ENCODE measurements around the gene TMCO2. TPM values are rescaled to one million over a fixed set of nuclear protein-coding genes. Genes with fewer than 3 reads are reported as not detected.

Gene TMCO2
- total RNA-seq, 1 donor from 2014 or later, result not detected

GRCh38 chr1:40268211-40268610, 20.5 kb downstream of the TMCO2 start:
- Histone ChIP-seq H3K4me3 (ENCODE audit: low read length in 3 of 3) (no peak overlapping the region), H3K27me3 (ENCODE audit: control insufficient read depth in 3 of 3, insufficient read depth in 3 of 3, low read length in 3 of 3) (no peaks in the 10 kb centered on the region), H3K27ac (ENCODE audit: low read depth, low read length) (peak overlapping the region; percentile 84), H3K9me3 (ENCODE audit: control insufficient read depth in 3 of 3, low read length in 3 of 3) (no peaks in the 10 kb centered on the region), H3K4me1 (ENCODE audit: control insufficient read depth in 3 of 3, insufficient read depth in 3 of 3, low read length in 3 of 3) (peaks cover 4 to 13% (median 4%) of the 10 kb centered on the region in 3 donors), H3K9ac (ENCODE audit: low read depth in 1 of 3, low read length in 3 of 3) (peak overlapping the region in 1 of 3 donors; percentile 48), H3K36me3 (ENCODE audit: control insufficient read depth in 3 of 3, insufficient read depth in 3 of 3, low read length in 3 of 3) (peaks cover 12 to 38% (median 24%) of the 10 kb centered on the region in 3 donors)

GRCh38 chr1:40270152-40270834, 22.6 kb downstream of the TMCO2 start:
- Histone ChIP-seq H3K27me3 (ENCODE audit: control insufficient read depth in 3 of 3, insufficient read depth in 3 of 3, low read length in 3 of 3) (no peaks in the 10 kb centered on the region), H3K9ac (ENCODE audit: low read depth in 1 of 3, low read length in 3 of 3) (no peak overlapping the region), H3K9me3 (ENCODE audit: control insufficient read depth in 3 of 3, low read length in 3 of 3) (no peaks in the 10 kb centered on the region), H3K4me3 (ENCODE audit: low read length in 3 of 3) (no peak overlapping the region), H3K4me1 (ENCODE audit: control insufficient read depth in 3 of 3, insufficient read depth in 3 of 3, low read length in 3 of 3) (peaks cover 3 to 10% (median 4%) of the 10 kb centered on the region in 3 donors), H3K36me3 (ENCODE audit: control insufficient read depth in 3 of 3, insufficient read depth in 3 of 3, low read length in 3 of 3) (peaks cover 12 to 50% (median 28%) of the 10 kb centered on the region in 3 donors), H3K27ac (ENCODE audit: low read depth, low read length) (no peak overlapping the region)

GRCh38 chr1:40272653-40273213, 25.0 kb downstream of the TMCO2 start:
- Histone ChIP-seq H3K4me3 (ENCODE audit: low read length in 3 of 3) (no peak overlapping the region), H3K4me1 (ENCODE audit: control insufficient read depth in 3 of 3, insufficient read depth in 3 of 3, low read length in 3 of 3) (peaks cover 6 to 7% (median 7%) of the 10 kb centered on the region in 3 donors), H3K9ac (ENCODE audit: low read depth in 1 of 3, low read length in 3 of 3) (no peak overlapping the region), H3K9me3 (ENCODE audit: control insufficient read depth in 3 of 3, low read length in 3 of 3) (no peaks in the 10 kb centered on the region), H3K36me3 (ENCODE audit: control insufficient read depth in 3 of 3, insufficient read depth in 3 of 3, low read length in 3 of 3) (peaks cover 14 to 52% (median 28%) of the 10 kb centered on the region in 3 donors), H3K27me3 (ENCODE audit: control insufficient read depth in 3 of 3, insufficient read depth in 3 of 3, low read length in 3 of 3) (no peaks in the 10 kb centered on the region), H3K27ac (ENCODE audit: low read depth, low read length) (no peak overlapping the region)

- Histone ChIP-seq H3K4me3 (ENCODE audit: low read length in 3 of 3) (no peak overlapping the region), H3K9me3 (ENCODE audit: control insufficient read depth in 3 of 3, low read length in 3 of 3) (no peaks in the 10 kb centered on the region), H3K4me1 (ENCODE audit: control insufficient read depth in 3 of 3, insufficient read depth in 3 of 3, low read length in 3 of 3) (peaks cover 0 to 7% (median 7%) of the 10 kb centered on the region in 3 donors), H3K27me3 (ENCODE audit: control insufficient read depth in 3 of 3, insufficient read depth in 3 of 3, low read length in 3 of 3) (no peaks in the 10 kb centered on the region), H3K36me3 (ENCODE audit: control insufficient read depth in 3 of 3, insufficient read depth in 3 of 3, low read length in 3 of 3) (peaks cover 14 to 48% (median 28%) of the 10 kb centered on the region in 3 donors), H3K27ac (ENCODE audit: low read depth, low read length) (no peak overlapping the region), H3K9ac (ENCODE audit: low read depth in 1 of 3, low read length in 3 of 3) (no peak overlapping the region)
These were observed 25.9 kb downstream of the TMCO2 start for GRCh38 chr1:40273547-40274166.

- H3K9ac ChIP-seq (ENCODE audit: low read depth in 1 of 3, low read length in 3 of 3), result no peak overlapping the region
- peaks cover 11 to 48% (median 28%) of the 10 kb centered on the region in 3 donors for H3K36me3 ChIP-seq (ENCODE audit: control insufficient read depth in 3 of 3, insufficient read depth in 3 of 3, low read length in 3 of 3)
- H3K9me3 ChIP-seq (ENCODE audit: control insufficient read depth in 3 of 3, low read length in 3 of 3), result no peaks in the 10 kb centered on the region
- H3K4me1 ChIP-seq (ENCODE audit: control insufficient read depth in 3 of 3, insufficient read depth in 3 of 3, low read length in 3 of 3), result peaks cover 0 to 7% (median 7%) of the 10 kb centered on the region in 3 donors
- H3K4me3 ChIP-seq (ENCODE audit: low read length in 3 of 3), result no peak overlapping the region
- H3K27ac ChIP-seq (ENCODE audit: low read depth, low read length), result no peak overlapping the region
- H3K27me3 ChIP-seq (ENCODE audit: control insufficient read depth in 3 of 3, insufficient read depth in 3 of 3, low read length in 3 of 3), result no peaks in the 10 kb centered on the region
These were observed 26.6 kb downstream of the TMCO2 start for GRCh38 chr1:40274331-40274730.

- peaks cover 12 to 41% (median 25%) of the 10 kb centered on the region in 3 donors for H3K36me3 ChIP-seq (ENCODE audit: control insufficient read depth in 3 of 3, insufficient read depth in 3 of 3, low read length in 3 of 3)
These were observed 28.4 kb downstream of the TMCO2 start for GRCh38 chr1:40276122-40276521.

GRCh38 chr1:40281853-40282252, 34.1 kb downstream of the TMCO2 start:
- Histone ChIP-seq H3K9ac (ENCODE audit: low read depth in 1 of 3, low read length in 3 of 3) (no peak overlapping the region), H3K4me1 (ENCODE audit: control insufficient read depth in 3 of 3, insufficient read depth in 3 of 3, low read length in 3 of 3) (no peaks in the 10 kb centered on the region), H3K27ac (ENCODE audit: low read depth, low read length) (no peak overlapping the region), H3K9me3 (ENCODE audit: control insufficient read depth in 3 of 3, low read length in 3 of 3) (no peaks in the 10 kb centered on the region), H3K27me3 (ENCODE audit: control insufficient read depth in 3 of 3, insufficient read depth in 3 of 3, low read length in 3 of 3) (no peaks in the 10 kb centered on the region), H3K4me3 (ENCODE audit: low read length in 3 of 3) (no peak overlapping the region), H3K36me3 (ENCODE audit: control insufficient read depth in 3 of 3, insufficient read depth in 3 of 3, low read length in 3 of 3) (peaks cover 9 to 27% (median 25%) of the 10 kb centered on the region in 3 donors)

More at GRCh38 chr1:40276122-40276521, 28.4 kb downstream of the TMCO2 start:
- H3K27me3 ChIP-seq (ENCODE audit: control insufficient read depth in 3 of 3, insufficient read depth in 3 of 3, low read length in 3 of 3), result no peaks in the 10 kb centered on the region
- H3K4me1 ChIP-seq (ENCODE audit: control insufficient read depth in 3 of 3, insufficient read depth in 3 of 3, low read length in 3 of 3), result peaks cover 0 to 7% (median 7%) of the 10 kb centered on the region in 3 donors
- no peak overlapping the region for H3K4me3 ChIP-seq (ENCODE audit: low read length in 3 of 3)
- no peak overlapping the region for H3K9ac ChIP-seq (ENCODE audit: low read depth in 1 of 3, low read length in 3 of 3)
- H3K27ac ChIP-seq (ENCODE audit: low read depth, low read length), result peak overlapping the region; percentile 33
- H3K9me3 ChIP-seq (ENCODE audit: control insufficient read depth in 3 of 3, low read length in 3 of 3), result no peaks in the 10 kb centered on the region

GRCh38 chr1:40291293-40291692, 43.6 kb downstream of the TMCO2 start:
- no peak overlapping the region for H3K27ac ChIP-seq (ENCODE audit: low read depth, low read length)
- H3K36me3 ChIP-seq (ENCODE audit: control insufficient read depth in 3 of 3, insufficient read depth in 3 of 3, low read length in 3 of 3), result peaks cover 22 to 44% (median 43%) of the 10 kb centered on the region in 3 donors
- H3K9me3 ChIP-seq (ENCODE audit: control insufficient read depth in 3 of 3, low read length in 3 of 3), result no peaks in the 10 kb centered on the region
- H3K4me1 ChIP-seq (ENCODE audit: control insufficient read depth in 3 of 3, insufficient read depth in 3 of 3, low read length in 3 of 3), result no peaks in the 10 kb centered on the region
- H3K4me3 ChIP-seq (ENCODE audit: low read length in 3 of 3), result no peak overlapping the region
- no peak overlapping the region for H3K9ac ChIP-seq (ENCODE audit: low read depth in 1 of 3, low read length in 3 of 3)
- no peaks in the 10 kb centered on the region for H3K27me3 ChIP-seq (ENCODE audit: control insufficient read depth in 3 of 3, insufficient read depth in 3 of 3, low read length in 3 of 3)

- Histone ChIP-seq H3K36me3 (ENCODE audit: control insufficient read depth in 3 of 3, insufficient read depth in 3 of 3, low read length in 3 of 3) (peaks cover 0 to 2% (median 0%) of the 10 kb centered on the region in 3 donors), H3K4me3 (ENCODE audit: low read length in 3 of 3) (no peak overlapping the region), H3K27ac (ENCODE audit: low read depth, low read length) (no peak overlapping the region), H3K9me3 (ENCODE audit: control insufficient read depth in 3 of 3, low read length in 3 of 3) (no peaks in the 10 kb centered on the region), H3K9ac (ENCODE audit: low read depth in 1 of 3, low read length in 3 of 3) (no peak overlapping the region), H3K4me1 (ENCODE audit: control insufficient read depth in 3 of 3, insufficient read depth in 3 of 3, low read length in 3 of 3) (no peaks in the 10 kb centered on the region), H3K27me3 (ENCODE audit: control insufficient read depth in 3 of 3, insufficient read depth in 3 of 3, low read length in 3 of 3) (peaks cover 6 to 31% (median 15%) of the 10 kb centered on the region in 3 donors)
These were observed 51.9 kb downstream of the TMCO2 start for GRCh38 chr1:40299366-40300248.

All from skeletal muscle tissue (tissue), 4 donors.